ENCODE measurements around the gene PTPRT.
A peak's percentile ranks its signal among the peaks of the same experiment; 100 is the strongest.

Gene PTPRT

DNA sequence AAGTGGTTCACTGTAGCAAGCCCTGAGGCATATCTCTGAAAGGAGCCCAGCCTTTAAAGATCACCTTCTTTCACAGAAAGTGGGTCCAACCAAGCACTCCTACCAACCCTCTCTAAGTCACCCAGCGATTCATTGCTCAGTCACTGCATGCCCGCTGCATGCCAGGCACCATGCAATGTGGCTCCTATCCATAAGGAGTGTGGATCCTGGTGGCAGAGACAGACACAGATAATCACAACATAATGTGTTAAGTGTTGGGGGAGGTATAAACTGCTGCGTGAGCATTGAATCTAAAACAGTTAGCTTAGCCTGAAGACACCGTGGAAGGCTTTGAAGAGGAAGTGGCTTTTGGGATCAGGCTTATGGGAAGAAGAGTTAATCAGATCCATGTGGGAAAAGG is 659.5 kb downstream of the PTPRT start:
- Histone ChIP-seq H2BK5ac (ENCODE audit: low read length) (no peak overlapping the region), H3K4me3 (ENCODE audit: low read length) (no peak overlapping the region), H3K79me1 (ENCODE audit: low read length) (no peaks in the 10 kb centered on the region), H3K4me1 (ENCODE audit: control insufficient read depth, low read depth, low read length) (no peaks in the 10 kb centered on the region), H3K18ac (ENCODE audit: low read length) (no peak overlapping the region), H3K56ac (ENCODE audit: low read length) (no peak overlapping the region), H4K8ac (ENCODE audit: low read depth, low read length) (no peak overlapping the region), H3K36me3 (ENCODE audit: control insufficient read depth, insufficient read depth, low read length) (no peaks in the 10 kb centered on the region), H3K27me3 (ENCODE audit: insufficient read depth, low read length, poor library complexity) (no peaks in the 10 kb centered on the region), H3K4ac (ENCODE audit: low read depth, low read length) (no peak overlapping the region), H3K23ac (ENCODE audit: low read length) (no peak overlapping the region), H2BK120ac (ENCODE audit: low read depth, low read length) (no peak overlapping the region), H4K5ac (ENCODE audit: low read length) (no peak overlapping the region), H3K9ac (ENCODE audit: low read length) (no peak overlapping the region), H2AK5ac (ENCODE audit: low read length) (no peak overlapping the region), H3K4me2 (ENCODE audit: low read length) (no peak overlapping the region), H3K27ac (ENCODE audit: low read depth, low read length) (no peak overlapping the region), H2BK15ac (replicated peaks; ENCODE audit: low read depth) (no peak overlapping the region), H3K79me2 (ENCODE audit: control insufficient read depth, insufficient read depth, low read length) (no peaks in the 10 kb centered on the region)
- DNase-seq = peak; percentile 2
- no CpG with 5 or more reads among the region's 4 CpGs for WGBS (ENCODE audit: extremely low coverage, insufficient coverage, low lambda C conversion rate)

DNA sequence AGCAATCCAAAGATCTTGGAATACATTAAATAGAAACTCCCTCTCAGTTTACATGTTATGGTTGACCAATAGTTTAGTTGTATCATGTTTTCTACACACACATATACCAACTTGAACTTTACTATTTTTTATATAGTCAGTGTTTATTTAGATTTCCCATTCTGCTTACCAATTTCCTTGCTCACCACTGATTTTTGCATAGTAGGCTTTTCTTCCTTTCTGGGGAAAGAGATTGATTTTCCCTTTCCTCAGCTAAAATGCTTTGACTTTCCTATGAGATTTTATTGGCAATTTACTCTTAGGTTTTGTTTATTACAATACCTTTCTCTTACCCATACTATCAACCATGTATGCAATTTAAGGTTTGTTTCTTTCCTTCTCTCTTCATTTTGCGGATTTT is 665.6 kb downstream of the PTPRT start:
- Histone ChIP-seq H3K9ac (ENCODE audit: low read length) (no peak overlapping the region), H2AK5ac (ENCODE audit: low read length) (no peak overlapping the region), H3K56ac (ENCODE audit: low read length) (no peak overlapping the region), H3K4me3 (ENCODE audit: low read length) (no peak overlapping the region), H3K36me3 (ENCODE audit: control insufficient read depth, insufficient read depth, low read length) (no peaks in the 10 kb centered on the region), H2BK120ac (ENCODE audit: low read depth, low read length) (no peak overlapping the region), H4K8ac (ENCODE audit: low read depth, low read length) (no peak overlapping the region), H3K4ac (ENCODE audit: low read depth, low read length) (no peak overlapping the region), H3K4me1 (ENCODE audit: control insufficient read depth, low read depth, low read length) (no peaks in the 10 kb centered on the region), H3K27me3 (ENCODE audit: insufficient read depth, low read length, poor library complexity) (no peaks in the 10 kb centered on the region), H2BK5ac (ENCODE audit: low read length) (no peak overlapping the region), H4K5ac (ENCODE audit: low read length) (no peak overlapping the region), H3K4me2 (ENCODE audit: low read length) (no peak overlapping the region), H3K79me1 (ENCODE audit: low read length) (no peaks in the 10 kb centered on the region), H3K27ac (ENCODE audit: low read depth, low read length) (no peak overlapping the region), H3K23ac (ENCODE audit: low read length) (no peak overlapping the region), H3K79me2 (ENCODE audit: control insufficient read depth, insufficient read depth, low read length) (no peaks in the 10 kb centered on the region), H3K18ac (ENCODE audit: low read length) (no peak overlapping the region), H2BK15ac (replicated peaks; ENCODE audit: low read depth) (no peak overlapping the region)
- no CpG with 5 or more reads among the region's 1 CpG for WGBS (ENCODE audit: extremely low coverage, insufficient coverage, low lambda C conversion rate)
- DNase-seq = no peak

DNA sequence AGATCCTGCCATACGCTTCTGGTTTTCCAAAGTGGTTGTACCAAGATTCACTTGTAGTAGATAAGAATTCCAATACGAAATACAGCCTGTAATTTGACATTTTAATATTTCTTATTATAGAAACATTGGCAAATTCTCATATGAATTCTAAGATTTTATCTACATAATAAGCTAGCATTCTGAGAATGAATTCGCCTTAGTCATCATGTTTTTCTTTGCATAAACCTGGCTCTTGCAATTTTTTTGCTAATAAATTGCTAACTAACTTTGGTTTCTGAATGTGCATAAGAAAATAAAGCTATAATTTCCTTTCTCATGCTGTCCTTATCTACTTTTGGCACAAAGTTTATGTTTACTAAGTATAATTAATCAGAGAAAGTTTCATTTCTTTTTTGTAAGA is 673.0 kb downstream of the PTPRT start:
- no peak overlapping the region for H2AK5ac ChIP-seq (ENCODE audit: low read length)
- no peak overlapping the region for H2BK120ac ChIP-seq (ENCODE audit: low read depth, low read length)
- H3K56ac ChIP-seq (ENCODE audit: low read length) = no peak overlapping the region
- no peak overlapping the region for H3K9ac ChIP-seq (ENCODE audit: low read length)
- no peak overlapping the region for H3K23ac ChIP-seq (ENCODE audit: low read length)
- WGBS (ENCODE audit: extremely low coverage, insufficient coverage, low lambda C conversion rate) = no CpG with 5 or more reads among the region's 3 CpGs
- no peak overlapping the region for H3K18ac ChIP-seq (ENCODE audit: low read length)
- no peak overlapping the region for H3K4me2 ChIP-seq (ENCODE audit: low read length)
- H3K27ac ChIP-seq (ENCODE audit: low read depth, low read length) = no peak overlapping the region
- no peaks in the 10 kb centered on the region for H3K79me1 ChIP-seq (ENCODE audit: low read length)
- H2BK5ac ChIP-seq (ENCODE audit: low read length) = no peak overlapping the region
- no peaks in the 10 kb centered on the region for H3K4me1 ChIP-seq (ENCODE audit: control insufficient read depth, low read depth, low read length)
- no peak overlapping the region for H3K4ac ChIP-seq (ENCODE audit: low read depth, low read length)
- H3K36me3 ChIP-seq (ENCODE audit: control insufficient read depth, insufficient read depth, low read length) = no peaks in the 10 kb centered on the region
- no peak overlapping the region for H3K4me3 ChIP-seq (ENCODE audit: low read length)
- H3K79me2 ChIP-seq (ENCODE audit: control insufficient read depth, insufficient read depth, low read length) = no peaks in the 10 kb centered on the region
- DNase-seq = no peak
- no peak overlapping the region for H2BK15ac ChIP-seq (replicated peaks; ENCODE audit: low read depth)
- no peak overlapping the region for H4K8ac ChIP-seq (ENCODE audit: low read depth, low read length)
- no peaks in the 10 kb centered on the region for H3K27me3 ChIP-seq (ENCODE audit: insufficient read depth, low read length, poor library complexity)
- H4K5ac ChIP-seq (ENCODE audit: low read length) = no peak overlapping the region

DNA sequence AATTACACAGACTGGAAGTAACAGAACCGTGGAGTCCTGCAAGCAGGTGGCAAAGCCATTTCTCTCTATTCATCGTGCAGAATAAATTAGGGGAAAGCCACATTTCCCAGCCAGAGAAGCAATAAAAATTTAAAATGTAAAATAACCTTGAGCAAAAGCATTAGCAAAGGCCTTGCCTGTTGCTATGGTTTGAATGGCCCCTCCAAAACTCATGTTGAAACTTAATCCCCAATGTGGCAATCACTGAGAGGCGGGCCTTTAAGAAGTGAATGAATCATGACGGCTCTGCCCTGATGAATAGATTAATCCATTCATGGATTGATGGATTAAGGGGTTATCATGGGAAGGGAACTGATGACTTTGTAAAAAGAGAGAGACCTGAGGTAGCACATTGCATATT is 679.0 kb downstream of the PTPRT start:
- H4K8ac ChIP-seq (ENCODE audit: low read depth, low read length) = no peak overlapping the region
- H2BK120ac ChIP-seq (ENCODE audit: low read depth, low read length) = no peak overlapping the region
- no peak overlapping the region for H3K4ac ChIP-seq (ENCODE audit: low read depth, low read length)
- H3K56ac ChIP-seq (ENCODE audit: low read length) = no peak overlapping the region
- H3K79me2 ChIP-seq (ENCODE audit: control insufficient read depth, insufficient read depth, low read length) = no peaks in the 10 kb centered on the region
- H3K79me1 ChIP-seq (ENCODE audit: low read length) = no peaks in the 10 kb centered on the region
- no CpG with 5 or more reads among the region's 4 CpGs for WGBS (ENCODE audit: extremely low coverage, insufficient coverage, low lambda C conversion rate)
- no peak overlapping the region for H3K27ac ChIP-seq (ENCODE audit: low read depth, low read length)
- no peaks in the 10 kb centered on the region for H3K36me3 ChIP-seq (ENCODE audit: control insufficient read depth, insufficient read depth, low read length)
- no peak overlapping the region for H2BK15ac ChIP-seq (replicated peaks; ENCODE audit: low read depth)
- H3K9ac ChIP-seq (ENCODE audit: low read length) = no peak overlapping the region
- H2AK5ac ChIP-seq (ENCODE audit: low read length) = no peak overlapping the region
- no peak overlapping the region for H3K23ac ChIP-seq (ENCODE audit: low read length)
- DNase-seq = no peak
- H3K4me2 ChIP-seq (ENCODE audit: low read length) = no peak overlapping the region
- H3K18ac ChIP-seq (ENCODE audit: low read length) = no peak overlapping the region
- no peak overlapping the region for H3K4me3 ChIP-seq (ENCODE audit: low read length)
- H4K5ac ChIP-seq (ENCODE audit: low read length) = no peak overlapping the region
- H3K4me1 ChIP-seq (ENCODE audit: control insufficient read depth, low read depth, low read length) = no peaks in the 10 kb centered on the region
- no peaks in the 10 kb centered on the region for H3K27me3 ChIP-seq (ENCODE audit: insufficient read depth, low read length, poor library complexity)
- H2BK5ac ChIP-seq (ENCODE audit: low read length) = no peak overlapping the region

DNA sequence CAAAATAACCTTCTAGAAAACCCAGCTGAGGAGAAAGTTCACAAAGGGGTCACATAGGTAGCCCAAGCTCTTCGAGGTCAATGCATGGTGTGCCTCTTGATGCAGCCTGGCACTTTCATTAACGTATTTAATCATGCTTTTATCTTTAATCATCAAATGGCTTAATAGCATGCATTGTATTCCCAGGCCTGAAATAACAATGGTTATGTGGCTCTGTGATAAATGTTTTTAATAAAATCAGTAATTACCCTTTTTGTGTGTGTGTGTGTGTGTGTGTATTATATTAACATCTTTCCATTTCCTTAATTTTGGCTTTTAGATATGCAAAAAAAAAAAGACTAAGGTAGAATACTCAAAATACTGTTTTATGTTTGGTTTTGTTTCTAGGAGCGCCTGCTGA is 681.8 kb downstream of the PTPRT start:
- Histone ChIP-seq H3K56ac (ENCODE audit: low read length) (no peak overlapping the region), H3K27me3 (ENCODE audit: insufficient read depth, low read length, poor library complexity) (no peaks in the 10 kb centered on the region), H3K36me3 (ENCODE audit: control insufficient read depth, insufficient read depth, low read length) (no peaks in the 10 kb centered on the region), H3K9ac (ENCODE audit: low read length) (no peak overlapping the region), H3K79me2 (ENCODE audit: control insufficient read depth, insufficient read depth, low read length) (no peaks in the 10 kb centered on the region), H3K27ac (ENCODE audit: low read depth, low read length) (no peak overlapping the region), H2AK5ac (ENCODE audit: low read length) (no peak overlapping the region), H4K8ac (ENCODE audit: low read depth, low read length) (no peak overlapping the region), H4K5ac (ENCODE audit: low read length) (no peak overlapping the region), H2BK15ac (replicated peaks; ENCODE audit: low read depth) (no peak overlapping the region), H3K4ac (ENCODE audit: low read depth, low read length) (no peak overlapping the region), H3K4me2 (ENCODE audit: low read length) (no peak overlapping the region), H2BK5ac (ENCODE audit: low read length) (no peak overlapping the region), H3K18ac (ENCODE audit: low read length) (no peak overlapping the region), H3K4me1 (ENCODE audit: control insufficient read depth, low read depth, low read length) (no peaks in the 10 kb centered on the region), H3K4me3 (ENCODE audit: low read length) (no peak overlapping the region), H3K79me1 (ENCODE audit: low read length) (no peaks in the 10 kb centered on the region), H2BK120ac (ENCODE audit: low read depth, low read length) (no peak overlapping the region), H3K23ac (ENCODE audit: low read length) (no peak overlapping the region)
- no peak for DNase-seq
- WGBS (ENCODE audit: extremely low coverage, insufficient coverage, low lambda C conversion rate) = no CpG with 5 or more reads among the region's 3 CpGs

DNA sequence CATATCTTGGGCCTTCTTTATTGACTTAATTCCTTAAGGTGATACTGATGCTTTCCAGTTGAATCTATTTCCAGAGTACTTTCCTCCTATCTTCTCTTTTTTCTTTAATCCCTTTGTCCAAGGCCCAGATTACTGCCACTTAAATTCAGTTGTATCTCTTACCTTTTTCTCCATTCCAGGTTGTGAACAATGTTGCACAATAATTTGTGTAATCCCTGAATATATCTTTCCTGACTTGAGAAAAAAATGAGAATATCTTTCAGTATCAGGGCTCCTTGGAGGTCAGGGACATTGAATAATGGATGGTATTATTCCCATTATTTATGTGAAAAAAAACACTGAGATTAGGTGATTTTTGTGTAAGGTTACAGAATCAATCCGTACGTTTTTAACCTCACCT is 683.3 kb downstream of the PTPRT start:
- no CpG with 5 or more reads among the region's 2 CpGs for WGBS (ENCODE audit: extremely low coverage, insufficient coverage, low lambda C conversion rate)
- no peak overlapping the region for H3K4me3 ChIP-seq (ENCODE audit: low read length)
- no peak overlapping the region for H3K56ac ChIP-seq (ENCODE audit: low read length)
- H3K36me3 ChIP-seq (ENCODE audit: control insufficient read depth, insufficient read depth, low read length) = no peaks in the 10 kb centered on the region
- H3K4ac ChIP-seq (ENCODE audit: low read depth, low read length) = no peak overlapping the region
- H4K8ac ChIP-seq (ENCODE audit: low read depth, low read length) = no peak overlapping the region
- no peak overlapping the region for H3K18ac ChIP-seq (ENCODE audit: low read length)
- no peak overlapping the region for H4K5ac ChIP-seq (ENCODE audit: low read length)
- no peaks in the 10 kb centered on the region for H3K79me1 ChIP-seq (ENCODE audit: low read length)
- no peak overlapping the region for H3K4me2 ChIP-seq (ENCODE audit: low read length)
- no peak overlapping the region for H3K23ac ChIP-seq (ENCODE audit: low read length)
- H3K27ac ChIP-seq (ENCODE audit: low read depth, low read length) = no peak overlapping the region
- DNase-seq = no peak
- H3K9ac ChIP-seq (ENCODE audit: low read length) = no peak overlapping the region
- no peaks in the 10 kb centered on the region for H3K27me3 ChIP-seq (ENCODE audit: insufficient read depth, low read length, poor library complexity)
- no peaks in the 10 kb centered on the region for H3K4me1 ChIP-seq (ENCODE audit: control insufficient read depth, low read depth, low read length)
- H2AK5ac ChIP-seq (ENCODE audit: low read length) = no peak overlapping the region
- no peaks in the 10 kb centered on the region for H3K79me2 ChIP-seq (ENCODE audit: control insufficient read depth, insufficient read depth, low read length)
- no peak overlapping the region for H2BK15ac ChIP-seq (replicated peaks; ENCODE audit: low read depth)
- no peak overlapping the region for H2BK120ac ChIP-seq (ENCODE audit: low read depth, low read length)
- no peak overlapping the region for H2BK5ac ChIP-seq (ENCODE audit: low read length)

Measured in mesendoderm (in vitro differentiated cells).